GM12878 (cell line): ENCODE results near the gene DRAXIN. TPM values are rescaled to one million over a fixed set of nuclear protein-coding genes. Genes with fewer than 3 reads are reported as not detected.

ENCODE experiments used
- ATAC-seq: fragments of 200-7000 bp; cut with Tn5 transposase; 3 replicates; pipeline ENCODE4 v1.9.1; 2020; ENCODE audit warnings: mild to moderate bottlenecking, moderate library complexity
- BruUV-seq: library from RNA; stranded (reverse); fragments of 400-500 nt; replicated peaks from 2 replicates; lab custom pipeline; 2021; lab: Mats Ljungman, UMichigan
- CTCF ChIA-PET: fragments of 300-600 bp; sonication (Branson Sonifier 250); formaldehyde crosslinking; extraction: SDS; loops from one replicate; lab custom pipeline; 2021; ENCODE audit warnings: inconsistent platforms; lab: Yijun Ruan, JAX
- POLR2A ChIA-PET: fragments of 350-600 bp; formaldehyde crosslinking; extraction: SDS; loops from one replicate; lab custom pipeline; 2021; ENCODE audit warnings: inconsistent platforms; lab: Charles Lee
- RAD21 ChIA-PET: fragments of 300-600 bp; sonication (Branson Sonifier 250); formaldehyde crosslinking; loops from one replicate; lab custom pipeline; 2023; ENCODE audit warnings: antibody characterized with exemption; ENCODE audit not compliant: unreplicated experiment; lab: Charles Lee
- SMC1A ChIA-PET: fragments of 300-600 bp; sonication (Branson Sonifier 250); formaldehyde crosslinking; loops from one replicate; lab custom pipeline; 2023; ENCODE audit not compliant: unreplicated experiment, uncharacterized antibody; lab: Charles Lee
- DNase-seq: peaks from one replicate; pipeline ENCODE4 v3.0.0-alpha.2; 2011; ENCODE audit warnings: low read depth, low spot score
- FAIRE-seq: peaks from 3 replicates; lab custom pipeline; 2011; peaks lifted over from hg19 to GRCh38; lab: Jason Lieb, UNC
- H2AFZ ChIP-seq: 2 replicates; pipeline ENCODE4 v1.6.0; 2011; ENCODE audit warnings: low read depth, low read length, control low read depth; ENCODE audit not compliant: control insufficient read depth
- H3K27ac ChIP-seq: 2 replicates; pipeline ENCODE4 v1.5.1; 2011; ENCODE audit warnings: control low read depth; ENCODE audit not compliant: control insufficient read depth, insufficient read depth
- H3K27me3 ChIP-seq, 2 experiments: replicated peaks in 1 of 2; 2 replicates each; pipeline versions ENCODE4 v1.6.0 to v1.6.1; 2011; ENCODE audit warnings: low read length in 1 of 2; ENCODE audit not compliant: control insufficient read depth in 2 of 2, insufficient read depth in 2 of 2
- H3K36me3 ChIP-seq, 2 experiments: 2 replicates each; pipeline ENCODE4 v1.5.1; 2011; ENCODE audit warnings: low read length in 1 of 2; ENCODE audit not compliant: control insufficient read depth in 2 of 2, insufficient read depth in 2 of 2
- H3K4me1 ChIP-seq: 2 replicates; pipeline ENCODE4 v1.6.1; 2011; ENCODE audit warnings: mild to moderate bottlenecking, low read length, moderate library complexity, mixed read lengths; ENCODE audit not compliant: control insufficient read depth, insufficient read depth
- H3K4me2 ChIP-seq: 2 replicates; pipeline ENCODE4 v1.6.0; 2011; ENCODE audit warnings: control low read depth; ENCODE audit not compliant: control insufficient read depth, insufficient read depth
- H3K4me3 ChIP-seq: fragments of 200-600 bp; sonication (generic); 2 replicates; pipeline ENCODE4 v1.5.1; 2016
- H3K79me2 ChIP-seq: 2 replicates; pipeline ENCODE4 v1.6.0; 2011; ENCODE audit warnings: low read length; ENCODE audit not compliant: control insufficient read depth, insufficient read depth
- H3K9ac ChIP-seq: 2 replicates; pipeline ENCODE4 v1.8.0; 2011; ENCODE audit warnings: low read length, control low read depth, mixed read lengths; ENCODE audit not compliant: control insufficient read depth, insufficient read depth
- H3K9me3 ChIP-seq: replicated peaks from 3 replicates; pipeline ENCODE4 v1.5.1; 2011; ENCODE audit warnings: mild to moderate bottlenecking, low read length; ENCODE audit not compliant: control insufficient read depth, insufficient read depth
- H4K20me1 ChIP-seq: 2 replicates; pipeline ENCODE4 v1.6.0; 2011; ENCODE audit not compliant: control insufficient read depth, insufficient read depth
- BRCA1 ChIP-seq: IDR thresholded peaks from 2 replicates; pipeline ENCODE4 v1.6.1; 2011; ENCODE audit warnings: low read depth, low read length, improper control_type of control experiment
- CREB1 ChIP-seq: IDR thresholded peaks from 2 replicates; pipeline ENCODE4 v1.6.1; 2012; ENCODE audit warnings: low read depth, mild to moderate bottlenecking, inconsistent platforms
- HDAC2 ChIP-seq: fragments of 200-600 bp; sonication (generic); IDR thresholded peaks from 2 replicates; pipeline ENCODE4 v1.6.1; 2017
- IRF4 ChIP-seq: IDR thresholded peaks from 2 replicates; pipeline ENCODE4 v1.6.1; 2011; ENCODE audit warnings: low read depth, low read length
- JUNB ChIP-seq: IDR thresholded peaks from 2 replicates; pipeline ENCODE4 v1.6.1; 2016; ENCODE audit warnings: antibody characterized with exemption, mild to moderate bottlenecking
- KDM1A ChIP-seq: fragments of 200-600 bp; sonication (generic); IDR thresholded peaks from 2 replicates; pipeline ENCODE4 v1.6.1; 2016; ENCODE audit warnings: borderline replicate concordance
- MTA2 ChIP-seq: fragments of 450-650 bp; IDR thresholded peaks from 2 replicates; pipeline ENCODE4 v1.6.1; 2016; ENCODE audit warnings: low read depth, mild to moderate bottlenecking, moderate library complexity
- NFXL1 ChIP-seq: fragments of 450-650 bp; IDR thresholded peaks from 2 replicates; pipeline ENCODE4 v1.6.1; 2017; ENCODE audit warnings: antibody characterized with exemption, mild to moderate bottlenecking, borderline replicate concordance
- RBBP5 ChIP-seq: fragments of 200-600 bp; sonication (generic); conservative IDR thresholded peaks from 2 replicates; pipeline ENCODE4 v1.6.1; 2016
- STAT1 ChIP-seq: fragments of 450-650 bp; conservative IDR thresholded peaks from 2 replicates; pipeline ENCODE4 v1.6.1; 2014; ENCODE audit warnings: antibody characterized with exemption, mild to moderate bottlenecking
- WGBS: methylation state at CpG from one replicate; pipeline ENCODE4 v1.1.6; 2016; ENCODE audit warnings: low lambda C conversion rate; ENCODE audit not compliant: insufficient replicate concordance, insufficient coverage; ENCODE audit errors: missing lambda C conversion rate; 5-methylcytosine and 5-hydroxymethylcytosine counted together
- in situ Hi-C: fragments of 300-500 bp; cut with MboI; formaldehyde crosslinking; loops from 9 replicates; pipeline ENCODE4 v1.14.3; 2018; ENCODE audit warnings: mixed read lengths
- intact Hi-C: fragments of 100-400 bp; cut with micrococcal nuclease; formaldehyde crosslinking; loops from one replicate; pipeline ENCODE4 v1.14.2; 2022; ENCODE audit not compliant: unreplicated experiment
- polyA plus RNA-seq, 11 experiments: library from polyadenylated mRNA; depleted of rRNA in 4 of 11; unstranded in 6 of 11; stranded (reverse) in 5 of 11; fragments of >200 nt; fragmentation: Nextera tagmentation in 4 of 11; fragmentation: Illumina TruSeq in 1 of 11; extraction: Ambion mirVana in 4 of 11; extraction: Trizol in 1 of 11; gene quantifications; 1 replicate in 1 of 11; 2 replicates in 10 of 11; pipeline versions ENCODE4 v1.2.1 to v1.2.3, GENCODE V29; 2011 to 2016; ENCODE audit warnings: inconsistent platforms in 2 of 11, missing spikeins in 2 of 11, low read depth in 1 of 11
- total RNA-seq, 4 experiments: library from RNA; depleted of rRNA in 3 of 4; stranded (reverse); fragments of >200 nt in 3 of 4; fragmentation: Illumina TruSeq in 1 of 4; extraction: Trizol in 1 of 4; gene quantifications; 2 replicates each; pipeline versions ENCODE4 v1.2.1 to v1.2.3, GENCODE V29; 2013 to 2021
- TF ChIP-seq, protein P1 (sequence below): fragments of 450-650 bp; IDR thresholded peaks from 2 replicates; pipeline ENCODE4 v1.6.1; 2017; ENCODE audit warnings: mild to moderate bottlenecking, moderate library complexity

DRAXIN gene
- total and polyA plus RNA-seq, 10 of the 15 experiments (the other 5 are each of a cell fraction or from before 2014, with no cell fraction given), result 0.01 to 0.05 (median 0.03) TPM; not detected in 3

DNA sequence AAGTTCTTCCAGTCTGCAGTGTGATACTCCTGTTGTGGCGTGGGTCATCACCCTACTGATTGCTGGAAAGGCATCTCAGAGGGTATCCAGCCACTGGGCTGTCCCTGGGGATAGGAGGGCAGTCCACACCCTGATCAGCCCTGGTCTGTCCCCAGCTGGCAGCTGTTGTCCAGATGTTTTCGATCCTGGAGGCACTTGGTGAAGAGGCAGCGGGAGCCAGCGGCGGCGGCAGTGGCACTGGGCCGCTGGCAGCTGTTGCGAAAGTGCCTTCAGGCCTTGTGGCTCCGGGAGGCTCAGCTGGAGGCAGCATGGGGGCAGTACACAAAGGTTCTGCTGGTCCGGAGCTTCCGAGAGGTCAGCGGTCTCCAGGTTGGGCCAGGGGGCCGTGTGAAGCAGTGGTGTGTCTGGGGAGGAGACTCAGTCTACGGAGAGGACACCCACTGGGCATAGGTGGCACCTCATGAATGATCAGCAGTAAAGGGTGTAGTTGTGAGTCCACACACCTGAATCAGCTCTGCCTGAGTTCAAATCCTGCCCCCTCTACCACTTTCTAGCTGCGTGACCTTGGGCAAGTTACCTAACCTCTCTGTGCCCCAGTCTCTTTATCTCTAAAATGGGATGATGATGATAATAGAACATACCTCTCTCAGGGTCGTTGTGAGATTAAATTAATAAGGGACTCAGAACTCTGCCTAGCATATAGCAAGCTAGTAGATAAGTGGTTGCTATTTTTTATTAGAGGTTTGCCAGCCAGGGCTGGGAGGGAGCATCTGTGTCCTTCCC is 76.6 kb downstream of the DRAXIN start:
- SMC1A ChIA-PET, result no interaction called here
- Histone ChIP-seq H2AFZ (no peak overlapping the region), H3K4me3 (no peak overlapping the region), H3K27me3 (no peaks in the 10 kb centered on the region), H4K20me1 (no peaks in the 10 kb centered on the region), H3K4me1 (0 out of 2 replicates have a peak, but pooled peaks cover 4% of the 10 kb centered on the region), H3K9ac (no peak overlapping the region), H3K27ac (no peak overlapping the region), H3K9me3 (no peaks in the 10 kb centered on the region), H3K4me2 (no peak overlapping the region), H3K36me3 (no peaks in the 10 kb centered on the region), H3K79me2 (no peaks in the 10 kb centered on the region)
- DNase-seq (no peak), ATAC-seq (no peak), FAIRE-seq (no peak)
- RAD21 ChIA-PET, result no interaction called here
- CTCF ChIA-PET, result interaction anchor here (0.6 kb wide), 1 partner anchor 687 kb away, joined by 3 read pairs; no protein-coding TSS in a partner anchor
- BruUV-seq, result no TSS peak
- TF ChIP-seq RBBP5, result no peak
- no peak for TF ChIP-seq IRF4
- no peak for TF ChIP-seq BRCA1
- TF ChIP-seq KDM1A, result no peak
- no peak for TF ChIP-seq CREB1
- TF ChIP-seq JUNB, result no peak
- TF ChIP-seq NFXL1, result no peak
- TF ChIP-seq STAT1, result no peak
- no peak for TF ChIP-seq MTA2
- TF ChIP-seq, protein P1, sequence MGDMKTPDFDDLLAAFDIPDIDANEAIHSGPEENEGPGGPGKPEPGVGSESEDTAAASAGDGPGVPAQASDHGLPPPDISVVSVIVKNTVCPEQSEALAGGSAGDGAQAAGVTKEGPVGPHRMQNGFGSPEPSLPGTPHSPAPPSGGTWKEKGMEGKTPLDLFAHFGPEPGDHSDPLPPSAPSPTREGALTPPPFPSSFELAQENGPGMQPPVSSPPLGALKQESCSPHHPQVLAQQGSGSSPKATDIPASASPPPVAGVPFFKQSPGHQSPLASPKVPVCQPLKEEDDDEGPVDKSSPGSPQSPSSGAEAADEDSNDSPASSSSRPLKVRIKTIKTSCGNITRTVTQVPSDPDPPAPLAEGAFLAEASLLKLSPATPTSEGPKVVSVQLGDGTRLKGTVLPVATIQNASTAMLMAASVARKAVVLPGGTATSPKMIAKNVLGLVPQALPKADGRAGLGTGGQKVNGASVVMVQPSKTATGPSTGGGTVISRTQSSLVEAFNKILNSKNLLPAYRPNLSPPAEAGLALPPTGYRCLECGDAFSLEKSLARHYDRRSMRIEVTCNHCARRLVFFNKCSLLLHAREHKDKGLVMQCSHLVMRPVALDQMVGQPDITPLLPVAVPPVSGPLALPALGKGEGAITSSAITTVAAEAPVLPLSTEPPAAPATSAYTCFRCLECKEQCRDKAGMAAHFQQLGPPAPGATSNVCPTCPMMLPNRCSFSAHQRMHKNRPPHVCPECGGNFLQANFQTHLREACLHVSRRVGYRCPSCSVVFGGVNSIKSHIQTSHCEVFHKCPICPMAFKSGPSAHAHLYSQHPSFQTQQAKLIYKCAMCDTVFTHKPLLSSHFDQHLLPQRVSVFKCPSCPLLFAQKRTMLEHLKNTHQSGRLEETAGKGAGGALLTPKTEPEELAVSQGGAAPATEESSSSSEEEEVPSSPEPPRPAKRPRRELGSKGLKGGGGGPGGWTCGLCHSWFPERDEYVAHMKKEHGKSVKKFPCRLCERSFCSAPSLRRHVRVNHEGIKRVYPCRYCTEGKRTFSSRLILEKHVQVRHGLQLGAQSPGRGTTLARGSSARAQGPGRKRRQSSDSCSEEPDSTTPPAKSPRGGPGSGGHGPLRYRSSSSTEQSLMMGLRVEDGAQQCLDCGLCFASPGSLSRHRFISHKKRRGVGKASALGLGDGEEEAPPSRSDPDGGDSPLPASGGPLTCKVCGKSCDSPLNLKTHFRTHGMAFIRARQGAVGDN, result no peak
- no peak for TF ChIP-seq HDAC2
- in situ Hi-C loops (no loop called here), intact Hi-C loops (no loop called here)
- WGBS, result 46% methylated on average over 16 of the region's 16 CpGs
- POLR2A ChIA-PET, result no interaction called here
